Measurements from ENCODE around the gene KAZALD1.

The KAZALD1 gene

DNA sequence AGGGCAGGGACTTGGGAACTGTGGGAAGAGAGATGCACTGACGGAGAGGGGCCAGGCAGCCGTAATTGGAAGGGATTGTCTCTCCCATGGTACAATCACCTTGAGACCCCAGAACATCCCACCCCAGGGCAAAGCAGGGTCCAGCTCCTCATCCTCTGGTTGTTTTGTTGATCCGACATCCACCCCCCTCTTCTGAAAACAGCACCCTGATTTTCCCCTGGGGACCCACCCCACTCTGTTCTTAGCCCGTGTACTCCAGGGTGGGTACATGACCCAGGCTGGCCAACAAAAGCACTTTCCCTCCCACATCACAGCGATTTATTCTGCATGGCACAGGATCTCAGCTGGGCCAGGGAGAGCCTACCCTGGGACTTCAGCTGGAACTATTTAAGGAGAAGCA lies 45.0 kb upstream of the KAZALD1 start:
- in situ Hi-C loops (cut with HindIII; ENCODE audit: low sequenced_read_pairs), result no loop called here
- TF ChIP-seq, protein P1, sequence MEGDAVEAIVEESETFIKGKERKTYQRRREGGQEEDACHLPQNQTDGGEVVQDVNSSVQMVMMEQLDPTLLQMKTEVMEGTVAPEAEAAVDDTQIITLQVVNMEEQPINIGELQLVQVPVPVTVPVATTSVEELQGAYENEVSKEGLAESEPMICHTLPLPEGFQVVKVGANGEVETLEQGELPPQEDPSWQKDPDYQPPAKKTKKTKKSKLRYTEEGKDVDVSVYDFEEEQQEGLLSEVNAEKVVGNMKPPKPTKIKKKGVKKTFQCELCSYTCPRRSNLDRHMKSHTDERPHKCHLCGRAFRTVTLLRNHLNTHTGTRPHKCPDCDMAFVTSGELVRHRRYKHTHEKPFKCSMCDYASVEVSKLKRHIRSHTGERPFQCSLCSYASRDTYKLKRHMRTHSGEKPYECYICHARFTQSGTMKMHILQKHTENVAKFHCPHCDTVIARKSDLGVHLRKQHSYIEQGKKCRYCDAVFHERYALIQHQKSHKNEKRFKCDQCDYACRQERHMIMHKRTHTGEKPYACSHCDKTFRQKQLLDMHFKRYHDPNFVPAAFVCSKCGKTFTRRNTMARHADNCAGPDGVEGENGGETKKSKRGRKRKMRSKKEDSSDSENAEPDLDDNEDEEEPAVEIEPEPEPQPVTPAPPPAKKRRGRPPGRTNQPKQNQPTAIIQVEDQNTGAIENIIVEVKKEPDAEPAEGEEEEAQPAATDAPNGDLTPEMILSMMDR (IDR thresholded peaks at IDR 0.05; ENCODE audit: low read depth, low read length, missing control alignments), result no peak

DNA sequence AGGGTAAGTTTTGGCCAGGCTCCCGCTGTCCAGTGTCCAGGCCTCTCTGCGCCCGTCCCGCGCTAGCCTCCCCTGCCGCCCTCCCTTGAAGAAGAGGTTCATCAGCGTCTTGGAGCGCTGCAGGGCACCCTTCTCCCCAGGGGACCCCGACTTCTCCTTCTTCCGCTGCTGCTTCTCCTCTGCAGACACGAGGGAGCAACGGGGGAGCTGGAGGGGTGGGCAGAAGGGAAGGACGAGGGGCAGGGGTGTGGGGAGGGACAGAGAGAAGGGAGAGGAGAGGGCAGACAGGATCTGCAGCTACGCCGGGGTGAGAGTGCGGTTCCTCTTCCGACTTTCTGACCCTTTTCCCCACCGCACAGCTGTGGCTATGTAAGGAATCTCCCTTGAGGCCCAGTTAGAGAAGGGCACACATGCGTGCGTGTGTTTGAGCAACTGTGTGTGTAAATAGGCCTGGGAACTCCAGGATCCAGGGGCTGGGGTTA lies 43.6 kb upstream of the KAZALD1 start:
- in situ Hi-C loops (cut with HindIII; ENCODE audit: low sequenced_read_pairs), result no loop called here
- TF ChIP-seq, protein P1 (IDR thresholded peaks at IDR 0.05; ENCODE audit: low read depth, low read length, missing control alignments), result no peak
- H3K4me3 ChIP-seq (ENCODE audit: low read depth, low read length), result no peak overlapping the region
- no peak for DNase-seq (ENCODE audit: low read depth)

More for the DNA sequence above, 45.0 kb upstream of the KAZALD1 start:
- no peak for DNase-seq (ENCODE audit: low read depth)
- H3K4me3 ChIP-seq (ENCODE audit: low read depth, low read length), result no peak overlapping the region

DNA sequence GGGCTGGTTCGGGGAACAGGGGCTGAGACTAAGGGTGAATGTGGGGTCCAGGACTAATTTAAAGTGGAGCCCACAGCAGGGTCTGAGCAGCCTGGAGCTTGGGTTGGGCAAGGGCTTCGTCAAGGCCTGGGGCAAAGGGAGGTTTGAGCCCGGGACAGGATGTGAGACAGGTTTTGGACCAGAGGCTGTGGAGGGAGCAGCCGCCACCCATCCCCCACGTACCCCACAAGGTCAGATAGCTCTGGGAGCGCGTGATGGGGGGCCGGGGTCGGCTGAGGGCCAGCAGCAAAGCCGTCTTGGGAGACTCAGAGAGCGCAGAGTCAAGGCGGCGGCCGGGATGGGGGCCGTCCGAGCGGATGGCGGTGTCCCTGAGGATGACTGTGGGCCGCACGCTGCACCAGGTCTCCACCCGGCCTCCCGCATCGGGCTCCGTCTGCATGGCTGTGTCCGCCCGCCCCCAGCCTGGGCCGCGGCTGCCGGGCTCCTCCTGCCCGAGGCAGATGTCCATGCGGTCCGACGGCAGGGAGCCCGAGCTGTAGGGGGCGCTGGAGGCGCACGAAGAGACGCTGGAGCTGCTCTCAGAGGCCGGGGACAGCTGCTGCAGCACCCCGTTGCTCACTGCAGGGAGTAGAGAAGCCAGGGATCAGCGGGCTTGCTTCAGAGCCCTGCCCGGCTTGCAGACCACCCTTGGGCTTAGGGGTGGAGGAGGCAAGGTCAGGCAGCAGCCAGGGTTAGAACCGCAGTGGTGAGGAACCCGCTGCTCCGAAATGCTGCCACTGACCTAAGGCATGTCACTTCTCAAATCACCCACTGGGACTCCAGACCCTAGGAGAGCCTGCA lies 43.0 kb upstream of the KAZALD1 start:
- in situ Hi-C loops (cut with HindIII; ENCODE audit: low sequenced_read_pairs), result no loop called here
- no peak overlapping the region for H3K4me3 ChIP-seq (ENCODE audit: low read depth, low read length)
- no peak for DNase-seq (ENCODE audit: low read depth)
- TF ChIP-seq, protein P1 (IDR thresholded peaks at IDR 0.05; ENCODE audit: low read depth, low read length, missing control alignments), result peak; percentile 76

DNA sequence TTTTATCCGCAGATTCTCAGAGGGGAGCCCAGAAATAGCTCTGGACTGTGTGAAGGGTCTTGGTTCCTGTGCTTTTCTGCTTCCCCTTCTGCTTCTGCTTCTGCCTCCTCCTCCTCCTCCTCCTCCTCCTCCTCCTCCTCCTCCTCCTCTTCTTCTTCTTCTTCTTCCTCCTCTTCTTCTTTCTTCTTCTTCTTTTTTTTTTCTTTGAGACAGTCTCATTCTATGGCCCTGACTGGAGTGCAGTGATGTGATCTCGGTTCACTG lies 42.4 kb upstream of the KAZALD1 start:
- DNase-seq (ENCODE audit: low read depth), result no peak
- in situ Hi-C loops (cut with HindIII; ENCODE audit: low sequenced_read_pairs), result no loop called here
- no peak overlapping the region for H3K4me3 ChIP-seq (ENCODE audit: low read depth, low read length)
- TF ChIP-seq, protein P1 (IDR thresholded peaks at IDR 0.05; ENCODE audit: low read depth, low read length, missing control alignments), result no peak

DNA sequence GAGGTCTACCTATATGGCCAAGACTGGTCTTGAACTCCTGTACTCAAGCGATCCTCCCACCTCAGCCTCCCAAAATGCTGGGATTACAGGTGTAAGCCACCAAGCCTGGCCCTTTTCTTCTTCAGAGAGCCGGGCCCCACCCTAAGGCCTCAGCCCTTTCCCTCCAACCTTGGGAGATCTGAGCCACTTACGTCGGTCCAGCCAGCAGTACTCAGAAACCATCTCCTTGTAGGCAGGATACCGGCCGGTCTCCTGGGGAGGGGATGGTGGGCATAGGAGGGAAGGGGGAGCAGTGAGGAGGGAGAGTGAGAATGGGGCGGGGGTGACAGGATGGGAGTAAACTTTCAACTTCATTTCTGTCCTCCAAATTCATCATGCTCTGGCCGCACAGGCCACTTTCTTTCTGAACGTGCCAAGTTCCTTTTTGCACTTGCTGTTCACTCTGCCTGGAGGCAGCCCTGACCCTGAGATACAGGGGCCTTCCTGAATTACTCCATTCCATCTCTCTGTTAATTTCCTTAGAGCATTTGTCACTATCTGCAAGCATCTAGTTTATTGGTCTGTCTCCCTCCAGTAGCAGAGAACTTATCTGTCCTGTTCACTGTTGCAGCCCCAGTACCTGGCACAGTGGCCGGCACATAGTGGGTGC lies 41.2 kb upstream of the KAZALD1 start:
- TF ChIP-seq, protein P1 (IDR thresholded peaks at IDR 0.05; ENCODE audit: low read depth, low read length, missing control alignments), result no peak
- DNase-seq (ENCODE audit: low read depth), result no peak
- in situ Hi-C loops (cut with HindIII; ENCODE audit: low sequenced_read_pairs), result no loop called here
- no peak overlapping the region for H3K4me3 ChIP-seq (ENCODE audit: low read depth, low read length)

DNA sequence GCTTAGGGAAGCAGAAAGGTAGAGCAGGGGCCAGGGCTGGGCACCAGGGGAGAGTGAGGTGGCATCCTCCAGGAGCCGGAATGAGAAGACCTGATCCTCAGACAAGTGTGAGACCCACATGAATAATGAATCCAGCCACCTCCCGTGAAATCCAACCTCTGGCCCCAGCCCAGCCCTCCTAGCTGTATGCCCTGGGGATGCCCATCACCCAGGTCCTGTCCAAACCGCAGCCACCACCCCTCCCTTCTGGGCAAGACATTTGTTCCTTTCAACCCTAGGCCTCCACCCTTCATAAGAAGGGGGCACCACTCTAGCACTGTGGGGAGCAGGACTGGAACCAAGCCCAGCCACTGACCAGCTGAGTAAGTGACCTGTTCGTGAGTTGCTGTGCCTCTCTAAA lies 40.5 kb upstream of the KAZALD1 start:
- no peak overlapping the region for H3K4me3 ChIP-seq (ENCODE audit: low read depth, low read length)
- in situ Hi-C loops (cut with HindIII; ENCODE audit: low sequenced_read_pairs), result no loop called here
- TF ChIP-seq, protein P1 (IDR thresholded peaks at IDR 0.05; ENCODE audit: low read depth, low read length, missing control alignments), result no peak
- DNase-seq (ENCODE audit: low read depth), result no peak
